ENCODE data around the gene AGAP3.

Gene AGAP3

DNA sequence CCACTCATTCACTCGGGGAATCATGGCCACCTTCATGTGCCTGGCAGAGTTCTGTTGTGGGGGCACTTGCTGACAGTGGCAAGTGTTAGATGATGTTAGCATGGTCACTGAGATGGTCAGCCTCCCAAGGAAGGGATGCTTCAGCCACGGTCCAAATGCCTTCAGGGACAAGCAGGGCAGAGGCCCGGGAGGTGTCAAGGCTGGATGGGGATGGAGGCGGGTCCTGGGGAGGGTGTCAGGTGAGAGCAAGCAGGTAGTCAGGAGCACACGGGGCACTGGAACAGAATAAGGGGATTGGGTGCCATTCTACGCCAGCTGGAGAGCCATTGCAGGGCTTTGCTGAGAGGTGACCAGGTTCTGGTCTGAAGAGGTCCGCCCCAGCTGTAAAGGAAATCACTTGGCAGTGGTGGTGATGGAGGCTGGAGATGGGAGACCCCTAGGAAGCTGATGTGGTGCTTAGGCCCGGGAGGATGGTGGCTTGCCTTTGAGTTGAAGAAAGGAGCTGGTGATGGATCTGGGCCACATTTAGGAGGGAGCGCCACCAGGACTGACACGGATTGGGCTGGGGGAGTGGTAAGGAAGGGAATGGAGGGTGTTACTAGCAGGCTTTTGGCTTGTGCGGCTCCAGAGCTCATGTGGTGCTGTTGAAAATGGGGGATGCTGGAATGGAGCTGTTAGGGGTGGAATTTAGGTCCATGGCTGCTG lies 24.1 kb downstream of the AGAP3 start:
- DNase-seq: no peak

DNA sequence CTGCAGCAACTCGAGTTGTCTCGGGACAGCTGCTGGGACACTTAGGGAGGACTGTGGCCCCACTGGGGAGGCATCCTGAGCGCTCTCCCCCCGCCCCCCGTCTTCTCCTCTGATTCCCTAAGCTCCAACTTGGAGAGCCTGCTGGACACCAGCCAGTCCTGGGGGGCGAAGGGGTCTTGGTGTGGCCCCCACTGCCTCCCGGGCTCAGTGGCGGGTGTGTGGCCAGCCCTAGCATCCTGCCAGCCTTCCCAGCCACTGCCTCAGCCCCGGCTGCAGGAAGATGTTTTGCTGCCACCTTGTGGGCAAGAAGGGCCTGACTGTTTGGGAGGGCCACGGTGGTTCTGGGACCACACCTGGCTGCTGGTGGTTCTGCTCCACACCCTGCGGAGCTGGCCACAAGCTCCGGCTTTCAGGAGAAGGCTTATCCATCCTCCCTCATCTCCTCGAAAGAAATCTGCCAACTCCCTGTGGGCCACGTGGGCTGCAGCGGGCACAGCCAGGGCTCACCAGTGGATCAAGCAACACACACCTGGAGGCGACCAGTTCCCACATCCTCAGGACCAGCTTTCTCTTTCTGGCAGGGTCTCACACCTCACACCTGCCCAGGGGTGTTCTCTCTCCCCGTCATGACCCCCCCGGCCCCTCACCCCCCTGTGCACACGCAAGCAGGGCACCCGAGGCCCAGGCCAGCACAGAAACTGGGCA lies 24.8 kb downstream of the AGAP3 start:
- DNase-seq: peak; percentile 52 to 80 (median 76)

DNA sequence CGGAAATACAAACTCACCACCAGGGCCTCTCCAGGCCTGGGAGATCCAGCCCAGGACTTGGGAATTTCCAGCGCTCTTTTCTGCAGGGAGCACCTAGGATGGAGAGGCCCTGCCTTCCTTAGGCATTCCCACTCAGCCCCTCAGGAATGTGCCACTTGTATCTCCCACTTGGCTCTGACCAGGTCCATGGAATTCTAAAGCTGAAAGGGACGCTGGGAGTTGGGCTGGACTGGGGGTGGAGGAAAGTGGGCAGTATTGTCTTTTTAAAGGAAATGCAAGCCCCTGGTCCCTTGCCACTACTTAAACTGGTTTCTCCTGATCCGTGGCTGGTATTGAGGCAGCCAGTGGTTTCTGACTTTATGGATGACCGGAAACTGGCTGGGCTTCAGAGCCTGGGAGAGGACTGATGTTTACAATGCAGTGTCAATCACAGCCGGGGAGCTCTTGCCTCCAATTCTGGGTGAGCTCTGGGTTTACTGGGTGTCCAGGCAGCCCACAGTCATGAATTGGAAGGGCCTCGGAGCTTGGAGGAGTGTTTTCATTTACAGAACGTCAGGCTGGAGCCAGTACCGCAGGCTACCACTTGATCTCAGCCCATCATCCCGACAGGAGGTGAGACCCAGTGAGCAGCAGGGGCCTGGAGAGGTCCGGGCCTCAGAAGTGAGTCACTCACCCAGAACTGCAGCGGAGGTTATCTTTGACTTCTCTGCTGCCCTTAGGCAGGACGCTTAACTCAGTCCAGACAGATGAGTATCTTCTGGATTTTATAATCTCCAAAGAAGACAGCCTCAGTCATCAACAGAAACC lies 27.3 kb downstream of the AGAP3 start:
- no peak for DNase-seq

DNA sequence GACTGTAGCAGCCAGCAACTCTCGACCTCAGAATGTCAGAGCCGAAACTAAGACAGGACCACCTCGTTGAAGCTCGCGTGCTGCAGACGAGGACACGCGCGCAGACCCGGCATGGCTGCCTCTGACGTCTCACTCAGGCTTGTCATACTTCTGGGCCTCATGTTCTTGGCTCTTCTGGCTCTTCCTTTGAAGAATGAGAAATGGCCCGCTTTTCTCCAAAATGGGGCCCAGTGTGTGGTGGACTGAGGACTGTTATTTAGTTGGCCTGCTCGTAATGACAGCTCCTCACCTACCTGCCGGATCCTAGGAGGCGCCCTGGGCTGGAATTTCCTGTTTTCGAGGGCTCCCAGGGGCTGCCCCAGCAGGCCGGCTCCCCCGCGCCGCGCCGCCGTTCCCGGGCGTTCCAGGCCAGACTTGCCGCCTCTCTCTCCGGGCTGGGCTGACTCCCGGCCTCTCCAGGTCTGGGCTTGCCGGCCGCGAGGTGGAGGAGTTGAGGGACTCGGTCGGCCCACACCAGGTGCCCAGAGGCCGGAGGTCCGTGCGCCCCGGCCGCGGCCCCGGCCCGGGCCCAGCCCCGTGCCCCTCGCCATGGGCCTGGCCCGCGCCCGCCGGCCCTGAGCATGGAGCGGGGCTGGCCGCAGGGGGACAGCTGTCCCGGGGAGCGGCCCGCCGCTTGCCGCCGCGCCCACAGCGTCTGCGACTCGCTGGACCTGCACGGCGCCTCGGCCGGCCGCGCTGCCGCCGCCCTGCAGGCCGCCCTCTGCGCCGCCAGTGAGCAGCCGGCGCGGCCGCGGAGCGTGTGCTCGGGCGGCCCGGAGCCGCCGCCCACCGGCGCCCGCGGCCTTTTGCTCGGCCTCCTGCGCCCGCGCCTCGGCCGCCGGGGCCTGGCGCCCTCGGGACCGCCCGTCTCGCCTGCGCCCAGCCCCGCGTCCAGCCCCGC lies 28.1 kb downstream of the AGAP3 start:
- DNase-seq: no peak

DNA sequence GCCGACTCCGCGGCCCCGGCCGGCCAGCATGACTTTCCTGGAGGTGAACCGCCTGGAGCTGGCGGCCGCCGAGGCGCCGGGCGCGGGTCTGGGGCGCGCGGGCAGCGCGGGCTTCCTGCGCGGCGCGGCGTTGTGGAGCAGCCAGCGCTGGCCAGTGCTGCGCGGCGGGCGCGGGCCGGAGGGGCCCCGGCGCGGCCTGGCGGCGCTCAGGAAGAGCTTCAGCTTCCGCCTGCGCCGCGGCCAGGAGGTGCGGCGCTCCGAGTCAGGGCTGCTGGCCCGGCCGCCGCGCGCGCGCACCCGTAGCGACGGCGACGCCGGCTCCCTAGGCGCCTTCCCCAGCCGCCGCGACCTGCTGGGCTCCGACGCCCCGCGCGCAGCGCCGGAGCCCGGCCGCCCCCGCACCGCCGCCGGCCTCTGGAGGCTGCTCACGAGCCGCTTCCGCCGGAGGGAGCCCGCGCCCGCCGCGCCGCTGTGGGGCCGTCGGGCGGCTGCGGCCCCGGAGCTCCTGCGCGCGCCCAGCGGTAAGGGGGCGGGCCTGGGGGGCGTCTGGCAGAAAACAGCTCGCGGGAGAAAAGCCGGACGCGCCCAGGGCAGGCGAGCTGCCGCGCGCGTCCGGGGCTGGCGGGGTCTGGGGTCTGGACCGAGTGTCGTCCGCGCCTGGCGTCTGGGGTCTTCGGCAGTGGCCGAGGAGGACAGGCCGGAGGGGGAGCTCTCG lies 29.0 kb downstream of the AGAP3 start:
- no peak for DNase-seq

DNA sequence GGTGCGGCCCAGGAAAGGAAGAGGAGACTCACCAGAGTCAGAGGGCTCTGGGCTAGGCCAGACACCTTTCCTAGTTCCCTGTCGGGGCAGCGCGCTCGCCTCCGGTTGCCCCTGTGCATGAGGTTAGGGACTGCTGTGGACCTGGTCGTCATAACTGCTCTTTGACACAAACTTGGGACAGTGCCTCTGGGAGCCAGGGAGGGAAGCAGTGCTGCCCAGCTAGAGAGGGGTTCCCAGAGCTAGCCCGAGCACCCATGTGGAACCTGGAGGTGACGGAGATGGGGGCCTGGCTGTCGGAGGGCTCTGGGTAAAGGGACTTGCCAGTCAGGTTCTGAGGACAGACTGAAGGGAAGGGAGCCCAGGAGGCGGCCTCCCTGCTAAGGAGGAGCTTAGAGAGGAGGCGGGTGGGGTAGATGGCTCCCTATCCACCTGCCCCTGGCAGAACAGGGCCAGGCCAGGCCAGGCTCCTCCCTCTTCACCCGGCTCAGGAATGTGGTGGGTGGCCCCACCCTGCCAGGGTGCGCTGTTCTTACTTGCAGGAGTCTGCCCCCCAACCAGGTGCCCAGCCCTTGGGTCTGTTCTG lies 29.7 kb downstream of the AGAP3 start:
- DNase-seq: no peak

DNA sequence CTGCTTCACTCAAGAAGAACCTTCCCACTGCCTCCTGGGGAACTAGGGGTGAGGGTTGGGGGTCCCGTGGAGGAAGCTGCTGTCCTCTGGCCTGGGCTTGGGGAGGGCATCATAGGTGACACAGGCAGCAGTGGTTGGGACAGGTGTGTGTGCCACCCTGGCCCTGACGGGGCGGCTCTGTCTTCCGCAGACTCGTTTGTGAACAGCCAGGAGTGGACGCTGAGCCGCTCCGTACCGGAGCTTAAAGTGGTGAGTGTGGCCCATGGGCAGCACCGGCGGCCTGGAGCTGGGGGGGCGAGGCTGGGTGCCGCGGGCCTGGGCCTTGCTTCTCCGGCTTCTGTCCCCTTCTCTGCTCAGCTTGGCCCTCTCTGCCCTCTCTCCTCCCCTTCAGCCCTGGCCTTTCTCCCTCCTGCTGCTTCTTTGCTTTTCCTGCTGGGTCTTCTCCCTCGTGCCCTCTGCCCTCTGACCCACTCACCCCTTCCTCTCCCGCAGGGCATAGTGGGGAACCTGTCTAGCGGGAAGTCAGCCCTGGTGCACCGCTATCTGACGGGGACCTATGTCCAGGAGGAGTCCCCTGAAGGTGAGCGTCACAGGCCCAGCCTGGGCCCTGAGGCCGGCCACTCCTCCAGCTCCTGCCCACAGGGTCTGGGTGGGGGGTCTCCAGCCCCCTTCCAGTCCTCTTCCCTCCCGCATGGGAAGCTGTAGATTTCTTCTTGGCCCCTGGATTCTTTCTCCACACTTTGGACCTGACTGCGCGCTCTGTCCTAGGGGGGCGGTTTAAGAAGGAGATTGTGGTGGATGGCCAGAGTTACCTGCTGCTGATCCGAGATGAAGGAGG lies 30.5 kb downstream of the AGAP3 start:
- no peak for DNase-seq

DNA sequence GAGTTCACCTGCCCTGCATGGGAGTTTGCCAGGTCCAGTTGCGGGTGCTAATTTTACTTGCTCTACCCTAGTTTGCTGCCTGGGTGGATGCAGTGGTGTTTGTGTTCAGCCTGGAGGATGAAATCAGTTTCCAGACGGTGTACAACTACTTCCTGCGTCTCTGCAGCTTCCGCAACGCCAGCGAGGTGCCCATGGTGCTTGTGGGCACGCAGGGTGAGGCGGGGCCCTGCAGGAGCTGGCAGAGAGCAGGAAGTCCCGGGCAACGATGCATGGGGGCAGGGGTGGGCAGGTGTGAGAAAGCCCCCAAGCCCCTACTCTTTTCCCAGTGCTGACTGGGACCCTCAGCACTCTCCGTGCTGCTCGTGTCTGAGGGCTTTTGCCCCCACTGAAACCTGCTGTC lies 31.3 kb downstream of the AGAP3 start:
- no peak for DNase-seq

DNA sequence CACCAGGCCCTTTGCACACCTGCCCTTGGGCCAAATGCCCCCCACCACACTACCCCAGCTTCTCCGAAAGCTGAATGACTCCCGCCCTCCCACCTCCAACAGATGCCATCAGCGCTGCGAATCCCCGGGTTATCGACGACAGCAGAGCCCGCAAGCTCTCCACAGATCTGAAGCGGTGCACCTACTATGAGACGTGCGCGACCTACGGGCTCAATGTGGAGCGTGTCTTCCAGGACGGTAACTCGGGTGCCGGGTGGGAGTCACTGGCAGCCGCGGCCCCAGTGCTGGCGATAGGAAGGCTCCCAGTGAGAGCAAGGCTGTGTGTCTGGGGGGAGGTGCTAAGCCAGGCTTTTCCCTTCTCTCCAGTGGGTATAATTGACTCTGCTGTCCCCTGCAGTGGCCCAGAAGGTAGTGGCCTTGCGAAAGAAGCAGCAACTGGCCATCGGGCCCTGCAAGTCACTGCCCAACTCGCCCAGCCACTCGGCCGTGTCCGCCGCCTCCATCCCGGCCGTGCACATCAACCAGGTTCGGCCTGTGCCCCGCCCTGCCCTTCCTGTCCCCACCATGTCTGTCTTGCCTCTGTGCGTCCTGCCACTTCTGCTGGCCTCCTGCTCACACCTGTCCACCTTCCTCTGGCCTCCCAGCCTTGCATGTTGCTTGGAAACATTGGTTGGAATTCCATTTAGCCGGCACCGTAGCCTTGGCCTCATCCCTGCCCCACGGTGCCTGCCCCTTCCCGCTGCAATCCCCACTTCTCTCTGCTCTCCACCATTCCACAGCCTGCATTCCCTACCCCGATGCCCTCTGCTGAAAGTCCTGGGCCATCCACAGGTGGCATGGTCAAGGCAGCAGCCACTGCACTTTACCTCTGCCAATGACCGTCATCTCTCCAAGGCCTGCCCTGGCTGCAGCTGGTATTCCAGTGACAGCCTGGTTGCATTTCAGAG lies 32.1 kb downstream of the AGAP3 start:
- no peak for DNase-seq

DNA sequence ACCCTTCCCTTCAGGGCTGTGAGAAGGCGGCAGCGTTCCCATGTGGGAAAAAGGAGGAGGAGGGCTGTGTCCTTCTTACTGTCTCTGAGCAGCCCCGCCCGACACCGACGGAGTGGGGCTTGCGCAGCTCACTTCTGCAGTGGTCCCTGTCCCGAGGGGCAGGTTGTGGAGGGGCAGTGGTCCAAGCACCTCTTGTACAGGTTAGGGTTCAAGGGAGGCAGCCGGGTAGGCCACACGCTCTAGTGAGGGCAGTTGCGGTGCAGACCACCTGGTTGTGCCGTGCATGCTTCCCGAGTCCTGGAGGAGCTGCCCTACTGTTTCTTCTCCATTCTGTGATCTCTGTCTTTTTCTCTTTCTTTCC lies 32.8 kb downstream of the AGAP3 start:
- no peak for DNase-seq

DNA sequence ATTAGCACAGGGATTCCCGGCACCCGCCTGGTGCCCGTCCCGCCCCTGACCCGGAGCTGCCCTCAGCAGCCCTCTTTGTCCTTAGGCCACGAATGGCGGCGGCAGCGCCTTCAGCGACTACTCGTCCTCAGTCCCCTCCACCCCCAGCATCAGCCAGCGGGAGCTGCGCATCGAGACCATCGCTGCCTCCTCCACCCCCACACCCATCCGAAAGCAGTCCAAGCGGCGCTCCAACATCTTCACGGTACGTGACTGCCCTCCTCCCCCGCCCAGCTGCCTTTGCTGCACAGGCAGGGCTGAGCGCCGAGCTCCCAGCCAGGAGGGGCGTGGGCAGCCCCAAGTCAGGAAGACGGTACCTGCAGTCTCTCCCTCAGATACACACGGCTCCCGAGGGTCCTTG lies 33.6 kb downstream of the AGAP3 start:
- peak in 1 of 3 experiments; percentile 6 for DNase-seq

DNA sequence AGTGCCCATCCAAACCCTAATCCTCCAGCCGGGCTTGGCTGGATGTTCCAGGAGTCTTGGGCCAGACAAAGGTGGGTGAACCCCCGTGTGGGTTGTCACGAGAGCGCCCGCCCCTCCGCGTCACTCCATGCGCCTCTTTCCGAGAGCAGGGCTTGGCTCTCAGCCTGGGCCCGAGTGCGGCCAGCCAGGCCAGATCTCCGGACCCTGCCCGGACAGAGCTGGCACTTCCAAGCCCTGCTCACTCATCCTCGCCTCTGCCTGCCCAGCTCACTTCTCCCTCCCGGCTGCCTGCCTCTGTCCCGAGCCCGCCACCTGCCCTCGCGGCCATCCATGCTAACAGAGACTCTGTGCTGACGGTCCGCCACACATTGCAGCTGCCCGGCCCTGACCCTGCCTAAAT lies 34.6 kb downstream of the AGAP3 start:
- no peak for DNase-seq

DNA sequence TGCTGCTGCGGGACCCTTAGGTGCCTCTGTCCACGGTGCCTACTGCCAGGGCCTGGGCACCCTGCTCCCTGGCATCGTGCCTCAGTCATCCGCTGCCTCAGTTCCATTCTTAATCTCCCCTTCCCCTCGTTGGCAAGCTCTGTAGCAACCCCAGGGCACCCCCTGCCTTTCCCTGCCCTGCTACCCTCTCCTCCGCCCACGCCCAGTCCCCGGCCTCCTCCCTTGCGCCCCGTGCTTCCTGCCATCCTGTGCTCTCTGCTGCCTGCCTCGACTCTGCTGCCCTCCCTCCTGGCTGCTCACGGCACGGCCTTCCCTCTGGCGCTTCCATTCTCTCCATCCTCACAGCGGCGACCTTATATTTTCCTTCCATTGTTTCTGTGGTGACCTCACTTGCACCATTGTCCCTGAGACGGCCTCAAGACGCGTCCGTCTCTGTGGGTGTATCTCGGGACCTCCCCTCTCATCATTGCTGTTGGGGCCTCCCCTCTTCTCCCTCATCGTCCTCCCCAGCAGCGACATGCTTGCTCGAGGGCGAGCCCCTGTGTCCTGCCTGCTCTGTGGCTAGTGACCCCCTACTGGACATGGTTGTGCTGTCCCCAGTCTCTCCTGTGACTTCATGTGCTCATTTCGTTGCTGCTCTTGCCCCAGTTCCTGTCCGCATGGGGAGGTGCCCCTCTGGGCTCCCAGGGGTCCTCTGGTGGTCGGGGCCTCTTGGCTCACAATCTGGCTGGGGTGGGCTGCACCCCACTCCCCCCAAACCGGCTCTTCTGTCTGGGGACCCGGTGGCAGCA lies 35.3 kb downstream of the AGAP3 start:
- no peak for DNase-seq

DNA sequence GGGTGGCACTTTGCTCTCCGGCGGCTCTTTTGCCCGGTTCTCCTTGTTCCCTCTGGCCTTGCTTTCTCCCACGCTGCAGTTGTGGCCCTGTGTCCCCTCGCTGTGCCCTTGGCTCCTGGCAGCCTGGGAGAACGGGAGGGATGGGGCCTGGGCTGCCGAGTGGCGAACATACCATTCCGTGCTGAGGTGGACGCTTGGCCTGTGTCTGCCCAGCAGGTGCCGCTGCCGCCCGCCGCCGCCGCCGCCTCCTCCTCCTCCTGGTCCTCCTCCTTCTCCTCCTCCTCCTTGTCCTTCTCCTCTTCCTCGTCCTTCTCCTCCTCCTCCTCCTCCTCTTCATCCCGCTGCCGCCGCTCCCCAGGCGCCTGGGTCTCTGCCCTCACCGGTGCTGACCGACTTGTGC lies 36.0 kb downstream of the AGAP3 start:
- DNase-seq: no peak

DNA sequence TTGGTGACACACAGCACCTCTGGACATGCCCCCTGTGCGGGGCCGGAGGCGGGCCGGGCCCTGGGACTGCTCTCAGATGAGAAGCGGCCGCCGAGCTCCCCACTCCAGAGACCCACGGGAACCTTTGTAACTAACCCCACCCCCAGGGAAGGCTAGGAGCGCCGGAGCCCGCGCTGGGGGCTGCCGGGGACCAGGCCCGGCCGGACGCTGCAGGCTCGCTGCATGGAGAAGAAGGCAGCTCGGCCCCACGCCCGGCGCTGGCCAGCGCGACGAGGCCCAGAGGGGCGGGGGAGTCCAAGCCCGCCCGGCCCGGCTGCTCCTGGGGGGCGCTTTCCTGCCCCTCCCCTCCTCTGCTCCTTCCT lies 36.5 kb downstream of the AGAP3 start:
- DNase-seq: no peak

DNA sequence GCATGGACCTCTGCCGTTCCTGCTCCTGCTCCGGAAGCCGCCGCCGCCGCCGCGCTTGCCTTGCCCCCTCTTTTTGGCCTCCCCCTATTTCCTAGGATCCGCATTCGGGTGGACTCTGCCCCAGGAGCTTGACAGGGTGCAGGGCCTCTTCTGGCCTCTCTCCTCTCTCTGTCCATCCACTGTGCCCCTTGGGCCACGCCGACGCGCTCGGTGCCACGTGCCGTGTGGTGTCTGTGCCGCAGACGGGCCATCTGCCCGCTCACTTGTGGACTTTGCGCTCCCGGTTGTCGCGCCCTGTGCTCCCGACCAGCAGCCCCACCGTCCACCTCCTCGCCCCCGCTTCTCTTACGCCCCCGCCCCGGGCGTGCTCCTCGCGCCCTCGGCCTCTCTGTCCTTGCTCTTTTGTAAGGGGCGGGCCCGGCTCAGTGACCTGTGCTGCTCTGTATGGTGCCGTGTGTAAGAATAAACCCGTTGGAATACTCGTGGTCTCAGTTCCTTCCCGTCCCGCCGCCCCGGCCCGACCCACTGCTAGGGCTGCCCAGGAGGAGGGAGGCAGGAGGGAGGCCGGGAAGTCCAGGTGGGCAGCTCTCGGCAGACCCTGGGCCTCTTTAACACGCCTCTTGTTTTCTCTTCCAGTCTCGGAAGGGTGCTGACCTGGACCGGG lies 37.0 kb downstream of the AGAP3 start:
- DNase-seq: no peak

DNA sequence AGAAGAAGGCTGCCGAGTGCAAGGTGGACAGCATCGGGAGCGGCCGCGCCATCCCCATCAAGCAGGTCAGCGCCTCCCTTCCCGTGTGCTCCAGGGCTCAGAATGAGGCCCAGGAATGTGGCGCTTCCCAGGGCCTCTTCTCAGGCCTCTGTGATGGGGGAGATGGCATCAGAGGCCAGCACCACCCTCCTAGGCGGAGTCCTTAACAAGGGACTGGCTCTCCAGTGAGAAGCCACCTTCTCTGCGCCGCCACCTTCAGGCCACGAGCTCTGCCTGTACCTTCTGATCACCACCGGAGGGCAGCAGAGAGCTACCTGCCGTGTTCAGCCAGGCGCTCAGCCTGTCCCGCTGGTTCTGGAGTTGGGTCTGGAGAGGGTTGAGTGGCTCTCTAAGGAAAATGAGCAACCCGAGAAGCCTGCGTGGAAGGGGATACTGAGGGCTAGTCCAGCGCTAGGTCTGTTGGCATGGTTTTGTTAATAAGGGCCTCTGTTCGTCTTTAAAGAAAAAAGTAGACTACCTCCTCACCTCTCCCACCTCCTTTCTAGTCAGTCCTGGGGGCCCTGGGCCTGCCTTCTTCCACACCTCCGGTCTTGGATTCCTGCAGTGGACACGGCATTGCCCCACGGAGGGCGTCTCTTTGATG lies 37.7 kb downstream of the AGAP3 start:
- peak; percentile 62 to 86 (median 83) for DNase-seq

DNA sequence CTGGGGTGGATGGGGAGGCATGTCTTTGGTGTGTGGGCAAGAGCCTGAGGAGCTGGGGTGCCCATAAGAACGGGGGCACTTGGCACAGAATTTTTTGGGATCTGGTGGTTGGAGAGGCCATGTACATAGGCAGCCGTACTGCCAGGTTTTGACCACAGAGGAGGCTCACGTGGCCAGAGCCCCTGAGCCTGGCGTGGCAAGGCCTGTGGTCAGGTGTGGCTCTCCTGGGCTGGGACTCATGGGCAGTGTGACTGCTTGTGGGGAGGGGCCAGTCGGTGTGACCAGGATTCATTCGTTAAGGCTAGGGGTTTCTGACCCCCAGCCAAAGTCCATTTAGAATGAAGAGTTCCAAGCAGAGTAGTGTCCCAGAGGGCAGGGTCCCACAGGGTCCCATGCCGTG lies 38.2 kb downstream of the AGAP3 start:
- DNase-seq: no peak
